GM18505 (cell line): ENCODE measurements around the gene KAT6B.

Source experiments
- ATAC-seq: cut with Tn5 transposase; IDR thresholded peaks from one replicate; pipeline ENCODE4 v1.9.1; 2021; ENCODE audit not compliant: unreplicated experiment
- POLR2A ChIP-seq: IDR thresholded peaks from 4 replicates; pipeline ENCODE4 v1.6.1; 2011; ENCODE audit warnings: borderline replicate concordance; ENCODE audit not compliant: insufficient read depth, insufficient read length; ENCODE audit errors: extremely low read depth

Gene KAT6B

DNA sequence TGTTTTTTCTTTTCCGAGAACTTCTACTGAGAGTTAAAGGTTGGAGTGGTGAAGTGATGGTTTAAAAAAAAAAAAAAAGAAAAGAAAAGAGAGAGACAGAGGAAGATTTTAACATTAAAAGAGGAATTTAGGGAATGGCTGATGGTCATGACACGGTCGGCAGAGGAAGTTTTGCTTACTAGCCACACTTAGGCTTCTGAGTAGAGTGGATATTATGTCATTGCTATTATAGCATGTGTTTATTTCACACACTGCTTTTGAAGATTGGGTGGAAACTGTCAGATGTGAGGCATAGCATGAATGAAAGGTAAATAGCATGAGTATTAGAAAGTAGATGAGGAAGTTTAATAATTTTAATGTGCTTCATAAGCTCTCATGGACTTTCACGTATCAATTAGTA is 2.5 kb downstream of the KAT6B start:
- no peak for TF ChIP-seq POLR2A
- no peak for ATAC-seq

DNA sequence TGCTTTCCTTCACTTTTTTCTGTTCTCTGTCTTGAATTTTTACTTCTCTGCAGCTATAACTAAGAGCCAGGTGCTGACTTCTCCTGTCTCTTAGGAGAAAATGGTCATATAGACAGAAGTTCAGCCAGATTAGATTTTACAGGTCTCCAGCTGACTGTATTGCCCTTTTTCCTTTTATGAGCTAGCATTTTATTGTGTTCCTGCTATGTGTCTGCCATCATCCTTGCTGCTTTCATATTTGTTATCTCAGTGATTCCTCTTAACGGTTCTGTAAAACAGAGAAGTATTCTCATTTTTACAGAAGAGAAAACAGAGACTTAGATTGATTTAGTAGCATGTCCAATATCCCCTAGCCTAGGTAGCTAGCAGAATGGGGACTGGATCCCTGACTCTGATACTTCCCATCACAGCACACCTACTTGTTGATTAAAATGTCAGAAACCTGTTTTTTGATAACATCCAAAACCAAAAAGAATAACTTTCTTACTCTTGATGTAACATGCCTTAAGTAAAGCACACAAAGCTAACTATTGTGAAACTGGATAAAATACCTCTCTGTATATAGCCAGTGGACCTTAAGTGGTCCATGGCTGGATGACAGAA is 5.2 kb downstream of the KAT6B start:
- no peak for ATAC-seq
- no peak for TF ChIP-seq POLR2A

DNA sequence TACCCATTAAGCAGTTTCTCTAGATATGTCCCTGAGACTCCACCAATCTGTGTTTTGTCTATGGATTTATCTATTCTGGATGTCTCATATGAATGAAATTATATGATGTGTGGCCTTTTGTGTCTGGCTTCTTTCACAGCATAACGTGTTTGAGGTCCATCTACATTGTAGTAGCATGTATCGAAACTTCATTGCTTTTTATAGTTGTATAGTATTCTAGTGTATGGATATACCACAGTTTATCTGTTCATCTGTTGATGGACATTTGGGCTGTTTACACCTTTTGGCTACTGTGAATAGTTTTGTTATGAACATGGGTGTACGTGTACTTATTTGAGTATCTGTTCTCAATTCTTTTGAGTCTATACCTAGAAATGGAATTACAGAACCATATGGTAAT is 9.6 kb downstream of the KAT6B start:
- no peak for TF ChIP-seq POLR2A

GRCh38 chr10:74836877-74837276 is 10.5 kb downstream of the KAT6B start:
- no peak for TF ChIP-seq POLR2A
- no peak for ATAC-seq

More for the DNA sequence above, 9.6 kb downstream of the KAT6B start:
- ATAC-seq, result no peak

DNA sequence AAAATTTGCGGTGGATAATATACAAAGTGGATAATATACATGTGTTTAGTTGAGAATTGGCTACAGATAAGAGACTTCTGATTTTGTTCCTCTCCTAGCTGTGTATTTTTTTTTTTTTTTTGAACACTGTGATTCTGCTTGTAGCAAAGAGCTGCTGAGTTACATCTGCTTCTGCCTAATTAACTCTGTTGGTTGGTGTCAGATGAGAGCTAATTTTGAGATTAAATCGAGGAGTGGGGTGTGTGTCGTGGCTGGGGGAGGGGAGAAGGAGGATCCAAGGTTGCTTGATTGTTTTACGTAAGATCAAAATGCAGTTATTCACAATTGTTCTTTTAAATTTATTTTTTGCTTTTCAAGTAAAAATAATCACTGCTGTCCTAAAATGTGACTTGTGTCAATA is 11.3 kb downstream of the KAT6B start:
- ATAC-seq, result no peak
- no peak for TF ChIP-seq POLR2A

DNA sequence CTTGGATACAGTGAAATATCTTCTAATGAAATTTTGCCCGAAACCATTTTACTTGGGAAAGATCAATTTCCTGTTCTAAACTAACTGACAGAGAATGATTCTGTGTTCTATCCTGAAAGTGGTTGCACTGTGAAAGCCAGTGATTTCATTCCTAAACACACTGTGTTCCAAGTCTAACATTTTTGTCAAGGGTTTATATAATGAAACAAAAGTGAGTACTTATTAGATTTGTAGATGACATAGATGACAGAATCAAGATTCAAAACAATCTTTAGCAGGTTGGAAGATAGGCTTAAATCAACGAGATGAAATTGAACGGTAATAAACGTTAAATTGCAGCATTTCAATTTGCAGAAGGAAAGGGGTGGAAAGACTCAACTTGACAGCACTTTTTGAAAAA is 13.3 kb downstream of the KAT6B start:
- ATAC-seq, result no peak
- TF ChIP-seq POLR2A, result no peak

- TF ChIP-seq POLR2A, result no peak
- no peak for ATAC-seq
Measured at GRCh38 chr10:74841265-74841973, 15.0 kb downstream of the KAT6B start.

- TF ChIP-seq POLR2A, result no peak
- no peak for ATAC-seq
Measured at GRCh38 chr10:74842301-74842954, 16.0 kb downstream of the KAT6B start.

GRCh38 chr10:74846958-74847357 is 20.6 kb downstream of the KAT6B start:
- ATAC-seq, result no peak

GRCh38 chr10:74851831-74852230 is 25.4 kb downstream of the KAT6B start:
- ATAC-seq, result no peak
- no peak for TF ChIP-seq POLR2A

More at GRCh38 chr10:74846958-74847357, 20.6 kb downstream of the KAT6B start:
- TF ChIP-seq POLR2A, result no peak

GRCh38 chr10:74852381-74852780 is 26.0 kb downstream of the KAT6B start:
- ATAC-seq, result no peak
- no peak for TF ChIP-seq POLR2A

GRCh38 chr10:74854610-74855009 is 28.2 kb downstream of the KAT6B start:
- TF ChIP-seq POLR2A, result no peak
- ATAC-seq, result no peak

- no peak for TF ChIP-seq POLR2A
Measured at GRCh38 chr10:74855027-74855426, 28.6 kb downstream of the KAT6B start.

GRCh38 chr10:74855439-74855838 is 29.0 kb downstream of the KAT6B start:
- no peak for TF ChIP-seq POLR2A
- ATAC-seq, result no peak

More at GRCh38 chr10:74855027-74855426, 28.6 kb downstream of the KAT6B start:
- no peak for ATAC-seq
